ENCODE results near the gene USP10. TPM values are rescaled to one million over a fixed set of nuclear protein-coding genes. Genes with fewer than 3 reads are reported as not detected.
A peak's percentile ranks its signal among the peaks of the same experiment; 100 is the strongest.

USP10 gene
- total and polyA plus RNA-seq, 2 donors: 31.7 to 44.7 TPM

DNA sequence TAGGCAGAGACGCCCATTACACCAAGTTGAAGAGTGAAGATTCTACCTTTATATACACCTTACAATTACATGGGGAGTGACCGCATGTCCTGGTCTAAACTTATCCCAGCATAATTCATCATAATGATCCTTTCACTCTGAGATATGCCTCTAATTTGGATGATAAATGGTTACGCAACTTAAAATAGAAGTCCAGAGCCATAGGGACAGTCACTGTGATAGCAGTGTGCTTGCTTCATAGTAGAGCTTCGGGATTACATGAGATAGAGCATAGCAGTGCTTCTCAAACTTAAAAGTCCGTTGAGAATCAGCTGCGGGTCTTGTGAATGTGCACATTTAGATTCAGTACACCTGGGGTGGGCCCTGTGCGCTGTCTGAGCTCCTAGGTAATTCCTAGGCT lies 16.9 kb downstream of the USP10 start:
- peaks cover 6 to 20% of the 10 kb centered on the region in 2 donors for H3K36me3 ChIP-seq (ENCODE audit: control insufficient read depth in 2 of 2, insufficient read depth in 2 of 2, low read length in 1 of 2)
- DNase-seq (ENCODE audit: low read depth in 6 of 9, low spot score in 9 of 9): no peak
- no peaks in the 10 kb centered on the region for H3K9me3 ChIP-seq (ENCODE audit: control insufficient read depth in 2 of 2, insufficient read depth in 1 of 2, low read length in 1 of 2)
- WGBS: 82% methylated on average over 7 of the region's 7 CpGs
- H3K4me3 ChIP-seq (ENCODE audit: low read length in 2 of 2): no peak overlapping the region
- no peaks in the 10 kb centered on the region for H3K27me3 ChIP-seq (ENCODE audit: control insufficient read depth in 2 of 2, insufficient read depth in 1 of 2, low read length in 1 of 2)
- H3K4me1 ChIP-seq (ENCODE audit: control insufficient read depth in 2 of 2, insufficient read depth in 2 of 2, low read length in 2 of 2): peaks cover 6 to 7% of the 10 kb centered on the region in 2 donors
- no peak overlapping the region for H3K27ac ChIP-seq (ENCODE audit: low read depth in 1 of 2, low read length in 1 of 2)

DNA sequence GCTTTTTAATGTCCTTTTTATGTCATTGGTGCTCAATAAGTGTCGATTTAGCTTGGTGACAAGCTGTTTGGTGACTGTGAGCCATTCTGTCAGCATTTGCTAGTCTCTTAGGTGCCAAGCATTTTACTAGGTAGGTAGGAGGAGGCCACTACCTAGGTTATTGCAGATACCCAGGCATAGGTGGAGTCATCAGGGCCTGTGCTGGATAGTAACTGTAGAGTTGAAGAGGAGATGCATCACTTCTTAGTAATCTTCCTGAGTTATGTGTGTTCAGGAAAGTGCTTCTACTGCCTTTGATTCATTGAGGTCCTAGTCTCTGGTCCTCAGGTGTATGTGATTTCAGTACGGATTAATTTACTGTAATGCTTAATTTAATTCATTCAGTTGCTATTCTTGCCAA lies 17.7 kb downstream of the USP10 start:
- 97% methylated on average over 2 of the region's 2 CpGs for WGBS
- no peak for DNase-seq (ENCODE audit: low read depth in 6 of 9, low spot score in 9 of 9)
- Histone ChIP-seq H3K36me3 (ENCODE audit: control insufficient read depth in 2 of 2, insufficient read depth in 2 of 2, low read length in 1 of 2) (peaks cover 8 to 17% of the 10 kb centered on the region in 2 donors), H3K27me3 (ENCODE audit: control insufficient read depth in 2 of 2, insufficient read depth in 1 of 2, low read length in 1 of 2) (no peaks in the 10 kb centered on the region), H3K4me1 (ENCODE audit: control insufficient read depth in 2 of 2, insufficient read depth in 2 of 2, low read length in 2 of 2) (peaks cover 6 to 7% of the 10 kb centered on the region in 2 donors), H3K9me3 (ENCODE audit: control insufficient read depth in 2 of 2, insufficient read depth in 1 of 2, low read length in 1 of 2) (no peaks in the 10 kb centered on the region), H3K4me3 (ENCODE audit: low read length in 2 of 2) (no peak overlapping the region), H3K27ac (ENCODE audit: low read depth in 1 of 2, low read length in 1 of 2) (no peak overlapping the region)

DNA sequence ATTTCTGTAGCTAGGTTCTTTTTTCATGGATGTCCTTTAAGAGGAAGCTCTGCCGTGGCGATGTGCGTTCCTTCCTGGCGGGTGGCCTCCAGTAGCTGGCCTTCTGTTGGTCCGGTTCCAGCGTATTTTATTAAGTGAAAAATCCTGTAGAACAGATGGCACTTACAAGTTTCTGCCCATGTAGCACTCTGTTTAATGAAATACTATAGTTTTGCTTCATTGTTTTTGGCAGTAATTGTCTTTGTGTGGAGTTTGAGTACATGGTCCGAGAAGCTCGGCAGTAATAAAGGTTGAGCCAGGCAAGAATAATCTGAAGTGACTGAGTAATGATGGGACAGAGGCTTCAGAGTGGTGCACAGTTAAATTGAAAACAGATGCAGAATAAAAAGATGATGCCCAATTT lies 20.4 kb downstream of the USP10 start:
- Histone ChIP-seq H3K4me3 (ENCODE audit: low read length in 2 of 2) (no peak overlapping the region), H3K36me3 (ENCODE audit: control insufficient read depth in 2 of 2, insufficient read depth in 2 of 2, low read length in 1 of 2) (peaks cover 8 to 17% of the 10 kb centered on the region in 2 donors), H3K4me1 (ENCODE audit: control insufficient read depth in 2 of 2, insufficient read depth in 2 of 2, low read length in 2 of 2) (peaks cover 0 to 2% of the 10 kb centered on the region in 2 donors), H3K27me3 (ENCODE audit: control insufficient read depth in 2 of 2, insufficient read depth in 1 of 2, low read length in 1 of 2) (no peaks in the 10 kb centered on the region), H3K9me3 (ENCODE audit: control insufficient read depth in 2 of 2, insufficient read depth in 1 of 2, low read length in 1 of 2) (no peaks in the 10 kb centered on the region), H3K27ac (ENCODE audit: low read depth in 1 of 2, low read length in 1 of 2) (no peak overlapping the region)
- 96% methylated on average over 8 of the region's 8 CpGs for WGBS
- DNase-seq (ENCODE audit: low read depth in 6 of 9, low spot score in 9 of 9): no peak

DNA sequence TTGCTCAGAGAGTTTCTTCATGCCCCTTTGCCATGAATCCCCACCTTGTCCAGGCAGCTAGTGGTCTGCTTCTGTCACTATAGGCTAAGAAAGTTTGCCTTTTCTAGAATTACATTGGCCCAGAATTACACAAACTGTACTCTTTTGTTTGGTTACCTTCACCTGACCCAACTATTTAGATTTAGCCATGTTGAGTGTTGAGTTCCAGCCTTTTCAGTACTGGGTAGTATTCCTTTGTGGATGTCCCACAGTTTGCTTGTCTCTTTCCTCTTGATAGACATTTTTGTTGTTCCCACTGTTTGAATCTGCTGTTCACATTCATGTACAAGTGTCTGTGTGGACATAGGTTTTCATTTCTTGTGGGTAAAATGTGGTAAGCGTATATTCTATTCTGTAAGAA lies 22.3 kb downstream of the USP10 start:
- no peak overlapping the region for H3K4me3 ChIP-seq (ENCODE audit: low read length in 2 of 2)
- no peak for DNase-seq (ENCODE audit: low read depth in 6 of 9, low spot score in 9 of 9)
- H3K27me3 ChIP-seq (ENCODE audit: control insufficient read depth in 2 of 2, insufficient read depth in 1 of 2, low read length in 1 of 2): no peaks in the 10 kb centered on the region
- no peaks in the 10 kb centered on the region for H3K9me3 ChIP-seq (ENCODE audit: control insufficient read depth in 2 of 2, insufficient read depth in 1 of 2, low read length in 1 of 2)
- 99% methylated on average over 1 of the region's 1 CpG for WGBS
- peaks cover 8 to 12% of the 10 kb centered on the region in 2 donors for H3K4me1 ChIP-seq (ENCODE audit: control insufficient read depth in 2 of 2, insufficient read depth in 2 of 2, low read length in 2 of 2)
- peaks cover 3 to 6% of the 10 kb centered on the region in 2 donors for H3K36me3 ChIP-seq (ENCODE audit: control insufficient read depth in 2 of 2, insufficient read depth in 2 of 2, low read length in 1 of 2)
- no peak overlapping the region for H3K27ac ChIP-seq (ENCODE audit: low read depth in 1 of 2, low read length in 1 of 2)

DNA sequence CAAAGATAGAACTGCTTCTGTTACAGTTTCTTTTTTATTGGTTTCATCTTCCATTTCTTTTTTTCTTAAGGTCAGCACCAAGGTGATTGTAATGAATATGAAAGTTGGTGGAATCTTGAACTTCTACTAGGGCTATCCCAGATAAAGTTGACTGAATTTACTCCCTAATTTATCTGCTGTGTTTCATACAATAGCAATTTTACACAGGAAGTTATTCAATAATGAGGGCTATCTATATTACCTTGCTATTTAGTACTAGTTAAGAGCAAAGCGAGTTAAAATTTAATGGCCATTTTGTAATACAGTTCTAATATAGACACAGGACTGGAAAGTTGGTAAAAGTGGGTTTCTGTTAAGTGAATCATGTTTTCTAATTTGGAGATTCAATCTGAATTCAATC lies 24.1 kb downstream of the USP10 start:
- DNase-seq (ENCODE audit: low read depth in 6 of 9, low spot score in 9 of 9): no peak
- no peaks in the 10 kb centered on the region for H3K27me3 ChIP-seq (ENCODE audit: control insufficient read depth in 2 of 2, insufficient read depth in 1 of 2, low read length in 1 of 2)
- no peaks in the 10 kb centered on the region for H3K9me3 ChIP-seq (ENCODE audit: control insufficient read depth in 2 of 2, insufficient read depth in 1 of 2, low read length in 1 of 2)
- peaks cover 3 to 5% of the 10 kb centered on the region in 2 donors for H3K36me3 ChIP-seq (ENCODE audit: control insufficient read depth in 2 of 2, insufficient read depth in 2 of 2, low read length in 1 of 2)
- H3K27ac ChIP-seq (ENCODE audit: low read depth in 1 of 2, low read length in 1 of 2): no peak overlapping the region
- WGBS: 97% methylated on average over 1 of the region's 1 CpG
- peaks cover 8 to 12% of the 10 kb centered on the region in 2 donors for H3K4me1 ChIP-seq (ENCODE audit: control insufficient read depth in 2 of 2, insufficient read depth in 2 of 2, low read length in 2 of 2)
- H3K4me3 ChIP-seq (ENCODE audit: low read length in 2 of 2): no peak overlapping the region

DNA sequence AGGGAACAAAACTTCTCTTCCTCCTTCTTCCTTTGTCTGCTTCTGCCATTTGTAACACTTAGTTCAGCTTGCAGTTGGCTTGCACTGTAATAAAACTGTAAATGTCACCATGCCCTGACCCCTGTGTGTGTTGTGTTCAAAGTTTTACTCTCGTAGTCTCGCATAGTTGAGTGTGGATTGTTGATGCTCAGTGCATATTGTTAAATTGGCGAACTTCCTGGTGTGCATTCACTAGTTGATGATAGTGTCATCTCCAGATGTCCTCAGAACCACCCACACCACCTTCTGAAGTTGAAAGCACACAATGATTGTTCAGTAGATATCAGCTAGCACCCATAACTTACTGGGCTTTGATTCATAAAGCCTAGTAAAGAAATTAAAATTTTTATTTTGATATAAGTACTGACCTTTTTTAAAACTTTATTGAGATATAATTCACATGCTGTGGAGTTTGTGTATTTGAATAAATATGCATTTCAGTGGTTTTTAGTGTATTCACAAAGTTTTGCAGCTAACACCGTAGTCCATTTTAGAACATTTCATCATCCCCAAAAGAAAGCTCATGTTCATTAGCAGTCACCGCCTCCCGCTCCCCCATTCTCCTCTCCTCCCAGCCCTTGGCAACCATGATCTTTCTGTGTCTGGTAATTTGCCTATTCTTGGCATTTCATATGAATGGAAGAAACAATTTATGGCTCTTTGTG lies 25.0 kb downstream of the USP10 start:
- H3K27me3 ChIP-seq (ENCODE audit: control insufficient read depth in 2 of 2, insufficient read depth in 1 of 2, low read length in 1 of 2): no peaks in the 10 kb centered on the region
- WGBS: 91% methylated on average over 6 of the region's 6 CpGs
- no peak overlapping the region for H3K4me3 ChIP-seq (ENCODE audit: low read length in 2 of 2)
- no peak overlapping the region for H3K27ac ChIP-seq (ENCODE audit: low read depth in 1 of 2, low read length in 1 of 2)
- peaks cover 3 to 5% of the 10 kb centered on the region in 2 donors for H3K36me3 ChIP-seq (ENCODE audit: control insufficient read depth in 2 of 2, insufficient read depth in 2 of 2, low read length in 1 of 2)
- DNase-seq (ENCODE audit: low read depth in 6 of 9, low spot score in 9 of 9): peak in 1 of 9 donors; percentile 35
- H3K9me3 ChIP-seq (ENCODE audit: control insufficient read depth in 2 of 2, insufficient read depth in 1 of 2, low read length in 1 of 2): no peaks in the 10 kb centered on the region
- peaks cover 8 to 12% of the 10 kb centered on the region in 2 donors for H3K4me1 ChIP-seq (ENCODE audit: control insufficient read depth in 2 of 2, insufficient read depth in 2 of 2, low read length in 2 of 2)

DNA sequence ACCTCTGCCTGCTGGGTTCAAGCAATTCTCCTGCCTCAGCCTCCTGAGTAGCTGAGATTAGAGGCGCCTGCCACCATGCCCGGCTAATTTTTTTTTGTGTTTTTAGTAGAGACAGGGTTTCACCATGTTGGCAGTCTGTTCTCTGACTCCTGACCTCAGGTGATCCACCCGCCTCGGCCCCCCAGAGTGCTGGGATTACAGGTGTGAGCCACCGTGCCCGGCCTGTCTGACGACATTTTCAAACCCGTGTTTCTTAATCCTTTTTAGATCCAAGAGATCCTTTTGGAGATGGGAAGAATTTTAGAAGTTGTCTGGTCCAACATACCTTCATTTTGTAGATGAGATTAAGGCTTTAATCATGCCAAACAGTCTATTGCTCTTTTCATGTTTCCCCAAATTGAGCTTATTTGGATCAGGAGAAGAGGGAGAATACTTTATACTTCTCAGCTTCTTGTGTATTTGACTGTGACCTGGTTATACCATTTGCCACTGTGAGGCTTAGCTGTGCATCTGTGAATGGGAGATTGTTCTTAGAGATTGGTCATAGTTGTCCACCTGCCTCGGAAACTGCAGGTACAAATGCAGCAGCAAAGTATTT lies 25.8 kb downstream of the USP10 start:
- no peak overlapping the region for H3K4me3 ChIP-seq (ENCODE audit: low read length in 2 of 2)
- H3K27ac ChIP-seq (ENCODE audit: low read depth in 1 of 2, low read length in 1 of 2): no peak overlapping the region
- peaks cover 0 to 5% of the 10 kb centered on the region in 2 donors for H3K36me3 ChIP-seq (ENCODE audit: control insufficient read depth in 2 of 2, insufficient read depth in 2 of 2, low read length in 1 of 2)
- peaks cover 8 to 14% of the 10 kb centered on the region in 2 donors for H3K4me1 ChIP-seq (ENCODE audit: control insufficient read depth in 2 of 2, insufficient read depth in 2 of 2, low read length in 2 of 2)
- WGBS: 85% methylated on average over 9 of the region's 9 CpGs
- no peaks in the 10 kb centered on the region for H3K27me3 ChIP-seq (ENCODE audit: control insufficient read depth in 2 of 2, insufficient read depth in 1 of 2, low read length in 1 of 2)
- no peak for DNase-seq (ENCODE audit: low read depth in 6 of 9, low spot score in 9 of 9)
- H3K9me3 ChIP-seq (ENCODE audit: control insufficient read depth in 2 of 2, insufficient read depth in 1 of 2, low read length in 1 of 2): no peaks in the 10 kb centered on the region

DNA sequence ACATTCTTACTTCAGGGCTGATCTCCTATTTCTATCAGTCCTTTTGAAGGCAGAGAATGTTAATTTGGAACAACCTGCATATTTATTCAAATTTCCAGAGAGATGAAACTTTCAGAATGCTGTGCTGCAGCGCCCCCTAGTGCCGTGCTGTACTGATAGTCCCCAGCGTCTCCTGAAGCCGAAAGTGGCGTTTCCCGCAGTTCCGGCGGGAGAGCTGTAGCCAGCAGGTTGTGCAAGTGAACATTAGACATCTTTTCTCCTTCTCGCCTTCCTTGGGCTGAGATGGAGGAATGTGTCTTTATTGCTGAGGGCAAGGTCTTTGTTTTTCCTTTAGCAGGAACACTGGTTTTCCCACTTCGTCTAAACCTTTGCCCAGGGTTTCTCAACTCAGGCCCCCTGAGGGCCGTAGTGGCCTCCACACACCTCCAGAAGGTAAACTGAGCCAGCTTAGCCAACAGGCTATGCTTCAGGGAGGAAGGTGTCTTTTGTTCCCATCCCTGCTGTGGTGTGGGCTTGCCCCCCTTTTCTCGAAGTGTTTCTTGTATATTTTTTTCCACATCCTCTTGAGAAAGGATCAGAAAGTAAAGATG lies 26.4 kb downstream of the USP10 start:
- no peaks in the 10 kb centered on the region for H3K27me3 ChIP-seq (ENCODE audit: control insufficient read depth in 2 of 2, insufficient read depth in 1 of 2, low read length in 1 of 2)
- no peak overlapping the region for H3K27ac ChIP-seq (ENCODE audit: low read depth in 1 of 2, low read length in 1 of 2)

More for the DNA sequence above, 26.4 kb downstream of the USP10 start:
- 4% methylated on average over 12 of the region's 12 CpGs for WGBS
- Histone ChIP-seq H3K4me3 (ENCODE audit: low read length in 2 of 2) (no peak overlapping the region), H3K4me1 (ENCODE audit: control insufficient read depth in 2 of 2, insufficient read depth in 2 of 2, low read length in 2 of 2) (peaks cover 8 to 14% of the 10 kb centered on the region in 2 donors), H3K9me3 (ENCODE audit: control insufficient read depth in 2 of 2, insufficient read depth in 1 of 2, low read length in 1 of 2) (no peaks in the 10 kb centered on the region), H3K36me3 (ENCODE audit: control insufficient read depth in 2 of 2, insufficient read depth in 2 of 2, low read length in 1 of 2) (peaks cover 0 to 5% of the 10 kb centered on the region in 2 donors)
- DNase-seq (ENCODE audit: low read depth in 6 of 9, low spot score in 9 of 9): peak; percentile 53 to 89 (median 79)
